Mucosa of descending colon (tissue), 3 donors: Measurements from ENCODE around the gene SALL1. TPM values are rescaled to one million over a fixed set of nuclear protein-coding genes. Genes with fewer than 3 reads are reported as not detected.

ENCODE experiments used
- ATAC-seq: fragments of 200-7000 bp; cut with Tn5 transposase; one replicate; pipeline ENCODE4 v1.9.1; 2020; ENCODE audit warnings: mild to moderate bottlenecking, moderate library complexity
- DNase-seq, 3 donors: peaks; one replicate each; pipeline ENCODE4 v3.0.0-alpha.2; 2020
- H3K36me3 ChIP-seq: fragments of 200-600 bp; one replicate; pipeline ENCODE4 v1.8.0; 2021; ENCODE audit warnings: low read depth, mild to moderate bottlenecking
- H3K4me1 ChIP-seq: fragments of 200-600 bp; one replicate; pipeline ENCODE4 v1.8.0; 2021; ENCODE audit warnings: low read depth, mild to moderate bottlenecking
- H3K4me3 ChIP-seq: fragments of 200-600 bp; one replicate; pipeline ENCODE4 v1.8.0; 2021; ENCODE audit warnings: mild to moderate bottlenecking
- H3K9me3 ChIP-seq: fragments of 200-600 bp; one replicate; pipeline ENCODE4 v1.8.0; 2021; ENCODE audit warnings: mild to moderate bottlenecking
- intact Hi-C, 2 donors: fragments of 100-400 bp; cut with DNase I in 1 of 2; cut with micrococcal nuclease in 1 of 2; formaldehyde crosslinking; loops; one replicate each; pipeline versions ENCODE4 v1.11.0 to v1.11.1; 2022; cut with DNase I, micrococcal nuclease
- total RNA-seq, 3 donors: library from RNA; stranded (reverse); fragmentation: NEBNext Ultra II Directional in 2 of 3; extraction: Animal tissue kit (Norgen Biotek cat#: 25700) in 2 of 3; gene quantifications; one replicate each; pipeline versions ENCODE4 v1.2.1 to v1.2.4, GENCODE V29; 2021 to 2023
- TF ChIP-seq, protein P1 (sequence below): fragments of 200-600 bp; IDR thresholded peaks from one replicate; pipeline ENCODE4 v1.8.0; 2022; ENCODE audit warnings: antibody characterized with exemption, mild to moderate bottlenecking
- donor health status: DM: no; HTN: no; CAD: no; lungs with moderate emphysema.
- donor health status: DM: no; HTN: no; CAD: no.
- donor health status: DM: no; HTN: yes; CAD: no.

SALL1 gene
- total RNA-seq, 3 donors from 2014 or later = 1.5 to 2.6 (median 1.7) TPM

DNA sequence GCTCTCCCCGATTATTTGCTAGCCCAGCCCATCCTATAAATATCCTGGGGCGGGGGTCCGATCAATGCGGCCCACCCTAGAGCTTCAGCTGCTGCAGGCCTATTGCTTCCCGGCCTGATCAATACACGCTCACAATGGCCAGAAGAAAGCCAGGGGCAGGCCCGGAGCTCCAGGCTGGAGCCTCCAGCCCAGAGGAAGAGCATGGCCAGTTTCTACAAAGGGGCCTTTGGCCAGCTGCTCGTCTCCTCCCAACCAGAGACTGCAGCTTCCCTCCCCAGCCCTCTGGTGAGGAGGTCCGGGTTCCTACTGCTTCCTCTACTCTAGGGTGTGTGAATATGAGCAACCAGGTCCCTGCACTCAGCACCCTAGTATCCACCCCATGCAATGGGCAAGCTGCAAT, 36.7 kb downstream of the SALL1 start:
- intact Hi-C loops = no loop called here
- TF ChIP-seq, protein P1, sequence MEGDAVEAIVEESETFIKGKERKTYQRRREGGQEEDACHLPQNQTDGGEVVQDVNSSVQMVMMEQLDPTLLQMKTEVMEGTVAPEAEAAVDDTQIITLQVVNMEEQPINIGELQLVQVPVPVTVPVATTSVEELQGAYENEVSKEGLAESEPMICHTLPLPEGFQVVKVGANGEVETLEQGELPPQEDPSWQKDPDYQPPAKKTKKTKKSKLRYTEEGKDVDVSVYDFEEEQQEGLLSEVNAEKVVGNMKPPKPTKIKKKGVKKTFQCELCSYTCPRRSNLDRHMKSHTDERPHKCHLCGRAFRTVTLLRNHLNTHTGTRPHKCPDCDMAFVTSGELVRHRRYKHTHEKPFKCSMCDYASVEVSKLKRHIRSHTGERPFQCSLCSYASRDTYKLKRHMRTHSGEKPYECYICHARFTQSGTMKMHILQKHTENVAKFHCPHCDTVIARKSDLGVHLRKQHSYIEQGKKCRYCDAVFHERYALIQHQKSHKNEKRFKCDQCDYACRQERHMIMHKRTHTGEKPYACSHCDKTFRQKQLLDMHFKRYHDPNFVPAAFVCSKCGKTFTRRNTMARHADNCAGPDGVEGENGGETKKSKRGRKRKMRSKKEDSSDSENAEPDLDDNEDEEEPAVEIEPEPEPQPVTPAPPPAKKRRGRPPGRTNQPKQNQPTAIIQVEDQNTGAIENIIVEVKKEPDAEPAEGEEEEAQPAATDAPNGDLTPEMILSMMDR = no peak
- H3K4me1 ChIP-seq = no peaks in the 10 kb centered on the region
- DNase-seq (no peak), ATAC-seq (no peak)
- no peaks in the 10 kb centered on the region for H3K36me3 ChIP-seq
- no peak overlapping the region for H3K4me3 ChIP-seq
- no peaks in the 10 kb centered on the region for H3K9me3 ChIP-seq

DNA sequence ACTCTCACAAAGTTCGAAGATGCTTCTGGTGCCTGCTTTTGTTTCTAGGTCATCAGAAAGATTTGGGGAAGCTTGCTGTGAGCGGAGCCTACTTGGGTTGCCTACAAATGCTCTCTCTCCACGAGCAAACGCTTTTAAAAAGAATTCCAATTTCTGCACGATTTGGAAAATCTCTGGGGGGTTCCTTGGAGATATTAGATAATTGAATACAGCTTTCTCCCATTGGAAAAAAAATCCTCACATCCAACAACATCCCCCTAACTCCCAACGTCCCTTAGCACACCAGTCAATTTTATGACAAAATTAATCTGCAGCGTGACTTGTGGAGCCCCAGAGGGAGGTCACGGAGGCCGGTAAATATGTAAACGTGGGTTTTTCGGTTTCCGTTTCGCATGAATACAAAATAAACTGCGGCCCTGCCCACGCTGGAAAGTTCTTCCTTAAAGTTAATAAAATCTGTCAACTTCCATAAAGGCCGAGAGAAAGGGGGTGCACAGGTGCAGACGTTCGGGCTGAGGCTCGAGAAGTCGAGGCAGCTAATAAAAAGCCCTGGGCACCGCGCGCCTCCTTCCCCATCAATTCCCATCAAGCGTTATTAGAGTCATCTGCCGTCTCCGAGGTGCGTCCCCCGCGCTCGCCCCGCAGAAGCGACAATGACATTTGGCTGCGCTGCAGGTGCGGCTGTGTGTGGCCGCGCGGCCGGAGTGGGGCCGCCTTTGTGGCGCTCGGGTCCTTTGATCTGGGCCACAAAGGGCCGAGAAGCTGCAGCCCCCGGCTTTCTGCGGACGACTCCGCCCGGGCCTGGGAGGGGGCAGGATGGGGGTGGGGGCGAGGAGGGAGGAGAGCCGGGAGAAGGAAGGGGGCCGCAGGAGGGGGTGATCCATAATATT, 37.6 kb downstream of the SALL1 start:
- TF ChIP-seq, protein P1 = no peak
- intact Hi-C loops = no loop called here

DNA sequence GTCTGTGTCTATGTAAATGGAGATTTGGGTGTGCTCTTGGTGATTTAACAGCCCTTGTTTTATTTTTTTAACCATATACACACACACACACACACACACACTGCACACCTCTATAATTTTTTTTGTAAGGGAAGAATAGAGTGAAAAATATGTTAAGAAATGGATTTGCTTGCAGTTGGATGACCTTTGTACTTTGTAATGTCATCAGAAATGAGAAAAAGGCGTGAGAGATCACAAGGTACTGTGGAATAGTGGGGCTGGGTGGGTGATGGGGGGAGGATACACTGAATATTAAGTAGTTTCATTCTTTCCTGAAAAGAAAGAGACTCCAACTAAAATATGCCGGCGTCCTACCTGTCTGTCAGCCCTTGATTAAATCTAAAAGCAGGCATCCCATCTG, 38.7 kb downstream of the SALL1 start:
- no peaks in the 10 kb centered on the region for H3K4me1 ChIP-seq
- H3K4me3 ChIP-seq = no peak overlapping the region
- no peak for DNase-seq
- intact Hi-C loops = no loop called here
- TF ChIP-seq, protein P1 = no peak
- no peaks in the 10 kb centered on the region for H3K36me3 ChIP-seq
- H3K9me3 ChIP-seq = no peaks in the 10 kb centered on the region
- no peak for ATAC-seq

More for the DNA sequence above, 37.6 kb downstream of the SALL1 start:
- H3K9me3 ChIP-seq = no peaks in the 10 kb centered on the region
- ATAC-seq = no peak
- H3K36me3 ChIP-seq = no peaks in the 10 kb centered on the region
- no peak for DNase-seq
- H3K4me1 ChIP-seq = no peaks in the 10 kb centered on the region
- no peak overlapping the region for H3K4me3 ChIP-seq

DNA sequence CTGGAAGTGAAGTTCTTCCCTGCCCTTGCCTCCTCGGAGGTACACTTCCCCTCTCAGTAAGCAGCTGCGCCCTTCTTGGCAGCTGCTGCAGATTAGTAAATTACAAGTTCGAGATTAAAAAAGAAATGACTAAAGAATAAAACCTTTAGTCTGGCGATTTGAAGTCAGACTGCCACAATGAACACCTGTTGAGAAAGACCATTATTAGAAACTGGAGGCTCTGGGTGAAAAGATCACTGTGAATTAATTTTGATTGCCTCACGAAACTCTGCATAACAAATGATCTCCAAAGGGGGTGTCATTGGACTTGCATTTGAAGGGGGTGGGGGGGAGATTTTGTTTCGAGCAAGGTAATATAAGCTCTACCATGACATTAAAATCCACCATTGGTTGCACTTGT, 39.3 kb downstream of the SALL1 start:
- Histone ChIP-seq H3K9me3 (no peaks in the 10 kb centered on the region), H3K4me3 (no peak overlapping the region), H3K4me1 (no peaks in the 10 kb centered on the region), H3K36me3 (no peaks in the 10 kb centered on the region)
- no peak for ATAC-seq
- no peak for DNase-seq
- TF ChIP-seq, protein P1 = no peak
- intact Hi-C loops = no loop called here

DNA sequence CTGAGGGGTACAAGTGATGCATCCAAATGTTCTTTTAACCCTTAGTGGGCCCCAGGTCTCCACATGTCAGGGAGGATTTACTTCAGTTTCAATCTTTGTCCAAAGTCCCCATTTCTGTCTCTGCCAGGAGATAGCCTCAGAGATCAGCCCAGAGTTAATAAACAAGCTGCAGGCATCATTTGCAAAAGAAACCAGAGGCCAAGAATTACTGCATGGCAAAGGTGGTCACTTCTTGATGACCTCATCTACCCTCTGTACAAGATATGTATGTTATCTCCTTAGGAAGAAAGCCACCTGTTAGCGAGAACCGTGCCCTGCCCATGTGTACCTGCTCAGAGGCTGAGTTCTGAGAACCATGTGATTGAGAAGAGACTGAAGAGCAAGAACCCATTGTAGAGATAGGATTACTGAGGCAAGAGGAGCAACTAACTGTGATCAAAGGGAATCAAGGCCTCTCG, 40.3 kb downstream of the SALL1 start:
- ATAC-seq = no peak
- TF ChIP-seq, protein P1 = no peak
- intact Hi-C loops = no loop called here
- DNase-seq = no peak
- Histone ChIP-seq H3K4me1 (no peaks in the 10 kb centered on the region), H3K9me3 (no peaks in the 10 kb centered on the region), H3K4me3 (no peak overlapping the region), H3K36me3 (no peaks in the 10 kb centered on the region)
